Activated T-cell treated with anti-CD3 and anti-CD28 coated beads, Interleukin-2, amount 50 U/mL, for 1 hour (primary cell): ENCODE results near the gene BPIFB1.

Experiments used
- DNase-seq: peaks from one replicate; pipeline ENCODE4 v3.0.0-alpha.2; 2020

BPIFB1 gene, protein sequence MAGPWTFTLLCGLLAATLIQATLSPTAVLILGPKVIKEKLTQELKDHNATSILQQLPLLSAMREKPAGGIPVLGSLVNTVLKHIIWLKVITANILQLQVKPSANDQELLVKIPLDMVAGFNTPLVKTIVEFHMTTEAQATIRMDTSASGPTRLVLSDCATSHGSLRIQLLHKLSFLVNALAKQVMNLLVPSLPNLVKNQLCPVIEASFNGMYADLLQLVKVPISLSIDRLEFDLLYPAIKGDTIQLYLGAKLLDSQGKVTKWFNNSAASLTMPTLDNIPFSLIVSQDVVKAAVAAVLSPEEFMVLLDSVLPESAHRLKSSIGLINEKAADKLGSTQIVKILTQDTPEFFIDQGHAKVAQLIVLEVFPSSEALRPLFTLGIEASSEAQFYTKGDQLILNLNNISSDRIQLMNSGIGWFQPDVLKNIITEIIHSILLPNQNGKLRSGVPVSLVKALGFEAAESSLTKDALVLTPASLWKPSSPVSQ

DNA sequence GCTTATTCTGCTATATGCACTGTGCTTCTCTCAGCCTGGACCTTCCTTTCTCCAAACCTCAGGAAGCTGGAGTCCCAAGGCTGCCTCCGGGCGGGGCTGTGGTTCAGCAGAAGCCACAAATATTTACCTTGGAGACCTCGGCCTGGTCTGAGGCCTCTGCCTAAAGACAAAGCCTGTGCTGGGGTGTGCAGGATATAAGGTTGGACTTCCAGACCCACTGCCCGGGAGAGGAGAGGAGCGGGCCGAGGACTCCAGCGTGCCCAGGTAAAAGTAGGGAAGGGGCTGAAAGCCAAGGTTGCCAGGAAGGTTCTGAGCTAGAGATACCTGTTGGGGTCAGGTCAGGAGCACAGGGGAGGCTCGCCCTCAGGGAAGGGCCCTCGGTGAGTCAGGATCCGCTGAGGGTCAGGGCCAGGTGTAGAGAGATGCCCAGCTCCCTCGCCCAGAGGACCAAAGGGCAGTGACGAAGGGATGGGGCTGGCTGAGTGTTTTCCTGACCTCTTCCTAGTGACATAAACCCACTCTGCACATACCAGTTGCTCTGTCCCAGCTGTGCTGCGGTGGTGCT, at the start of gene BPIFB1:
Gene BPIFB1 (plus strand): TSS at position 224 of the 565 bp plus-strand sequence. CDS start 2,860 bp downstream, outside the sequence.
- DNase-seq = no peak

DNA sequence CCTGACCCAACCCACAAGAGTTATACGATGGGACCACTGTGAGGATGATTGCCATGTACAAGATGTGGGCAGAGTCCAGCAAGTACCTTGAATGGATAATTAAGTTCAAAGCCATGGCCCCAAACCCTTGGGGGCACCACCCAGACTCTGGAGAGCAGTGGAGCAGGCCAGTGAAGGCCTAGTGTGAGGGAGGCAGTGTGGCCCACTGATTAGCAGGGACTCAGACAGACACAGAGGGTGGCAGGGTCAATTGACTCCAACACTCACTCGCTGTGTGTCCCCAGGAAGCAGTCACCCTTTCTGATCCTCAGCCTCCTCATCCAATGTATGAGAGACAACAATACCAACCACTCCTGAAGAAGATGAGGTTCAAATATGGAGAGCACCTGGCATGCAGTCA, 49.0 kb upstream of the BPIFB1 start:
- DNase-seq = no peak

DNA sequence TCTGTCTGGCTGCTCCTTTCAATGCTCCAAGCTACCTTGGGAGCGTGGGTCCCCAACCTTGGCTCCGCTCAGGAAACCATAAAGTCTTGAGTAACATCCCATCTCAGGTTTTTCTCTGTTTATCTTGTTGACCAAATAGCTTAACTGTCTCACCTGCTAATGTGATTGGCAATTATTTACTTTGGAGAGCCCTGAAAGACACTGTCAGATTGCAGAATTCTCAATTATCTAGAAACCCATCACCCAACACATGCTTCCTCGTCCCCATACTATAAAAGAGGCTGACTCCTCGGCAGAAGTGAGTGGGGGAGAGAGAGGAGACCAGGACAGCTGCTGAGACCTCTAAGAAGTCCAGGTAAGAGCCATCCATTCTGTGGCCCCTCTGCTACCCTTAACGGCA, 47.3 kb upstream of the BPIFB1 start, which contains the start of gene BPIFA1:
Gene BPIFA1 (plus strand): TSS at position 301 of the 400 bp plus-strand sequence. CDS start 1,716 bp downstream, outside the sequence.
- no peak for DNase-seq

DNA sequence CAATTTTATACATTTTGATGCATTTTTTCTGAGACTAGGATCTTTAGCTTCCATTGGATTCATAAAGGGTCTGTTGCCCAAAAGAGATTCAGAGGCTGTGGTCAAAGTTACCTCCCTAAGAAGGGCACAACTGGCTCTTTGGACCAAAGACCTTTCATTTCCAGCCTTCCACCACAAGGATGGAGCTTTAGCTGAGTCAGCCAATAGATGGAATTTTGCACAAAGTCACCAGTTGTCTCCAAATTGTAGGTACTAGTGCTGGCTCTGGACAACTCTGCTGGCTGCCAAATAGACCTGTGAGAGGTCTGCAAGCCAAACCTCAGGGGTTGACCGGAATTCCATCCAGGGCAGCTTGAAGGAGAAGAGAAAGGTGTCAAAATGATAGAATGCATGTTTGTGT, 46.7 kb upstream of the BPIFB1 start:
- no peak for DNase-seq

DNA sequence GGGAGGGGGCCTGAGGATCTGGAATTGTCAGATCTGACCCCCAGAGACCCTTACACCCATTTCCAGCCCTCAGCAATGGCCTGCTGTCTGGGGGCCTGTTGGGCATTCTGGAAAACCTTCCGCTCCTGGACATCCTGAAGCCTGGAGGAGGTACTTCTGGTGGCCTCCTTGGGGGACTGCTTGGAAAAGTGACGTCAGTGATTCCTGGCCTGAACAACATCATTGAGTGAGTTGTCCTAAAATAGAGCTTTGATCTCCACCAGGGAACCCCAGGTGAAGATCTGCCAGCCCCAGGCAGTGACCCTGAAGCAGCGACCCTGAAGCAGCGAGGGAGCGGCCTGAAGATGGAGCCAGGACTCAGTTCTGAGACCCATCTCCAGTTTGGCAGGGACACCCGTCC, 45.0 kb upstream of the BPIFB1 start:
- no peak for DNase-seq

DNA sequence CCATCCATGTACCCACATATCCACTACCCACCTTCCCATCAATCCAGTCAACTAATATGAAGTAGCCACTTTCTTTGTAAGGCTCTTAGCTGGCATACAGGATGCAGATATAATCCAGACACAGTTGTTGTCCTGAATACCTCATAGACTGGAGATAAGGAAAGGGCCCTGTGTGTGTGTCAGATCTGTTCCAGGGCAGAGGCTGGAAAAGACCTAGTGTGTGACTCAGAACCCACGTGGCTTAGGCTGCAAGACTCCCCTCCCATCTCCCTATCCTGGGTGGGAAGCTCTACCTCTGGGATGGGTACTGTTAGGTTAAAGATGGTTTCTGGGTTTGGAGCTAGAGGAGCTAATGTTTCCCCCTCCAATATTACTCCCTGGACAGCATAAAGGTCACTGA, 43.6 kb upstream of the BPIFB1 start:
- no peak for DNase-seq

DNA sequence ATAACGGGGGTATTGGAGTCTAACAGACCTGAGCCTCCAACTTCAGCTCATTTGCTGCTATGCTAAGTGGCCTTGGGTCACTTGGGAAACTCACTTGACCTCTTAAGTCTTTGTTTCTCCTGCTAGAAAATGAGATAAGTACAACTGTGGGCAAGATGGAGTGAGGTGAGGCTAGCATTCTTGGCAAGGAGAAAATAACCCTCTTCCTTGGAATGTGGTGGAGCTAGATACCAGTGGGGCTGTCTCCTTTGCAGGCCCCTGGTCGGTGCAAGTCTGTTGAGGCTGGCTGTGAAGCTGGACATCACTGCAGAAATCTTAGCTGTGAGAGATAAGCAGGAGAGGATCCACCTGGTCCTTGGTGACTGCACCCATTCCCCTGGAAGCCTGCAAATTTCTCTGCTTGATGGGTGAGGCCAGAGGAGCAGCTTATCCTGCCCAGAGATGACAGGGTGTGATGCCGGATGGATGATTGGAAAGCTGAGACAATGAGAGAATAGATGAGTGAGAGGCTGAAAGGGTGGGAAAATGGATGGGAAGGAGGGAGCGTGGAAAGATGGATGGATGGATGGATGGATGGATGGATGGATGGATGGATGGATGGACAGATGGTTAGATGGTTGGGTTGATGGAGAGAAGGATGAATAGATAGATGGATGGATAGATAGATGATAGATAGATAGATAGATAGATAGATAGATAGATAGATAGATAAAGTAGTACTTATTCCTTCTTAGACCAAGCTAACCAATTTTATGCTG, 42.9 kb upstream of the BPIFB1 start:
- no peak for DNase-seq

DNA sequence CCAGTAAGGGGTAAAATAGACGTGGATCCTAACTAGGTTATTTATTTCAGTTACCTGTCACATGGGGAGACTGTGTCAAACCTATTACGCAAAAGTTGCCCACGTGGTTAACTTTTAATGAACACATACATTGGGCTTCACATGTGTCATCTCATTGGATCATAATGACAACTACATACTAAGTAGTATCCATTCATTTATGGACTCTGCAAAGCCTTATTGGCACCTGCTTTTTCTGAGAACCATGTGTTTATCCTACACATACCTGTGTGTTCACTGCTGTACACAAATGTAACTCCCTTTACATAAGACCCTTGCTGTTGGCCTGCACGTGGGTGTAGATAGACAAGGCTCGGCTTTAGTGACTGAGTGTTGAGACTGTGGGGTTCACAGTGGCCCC, 42.1 kb upstream of the BPIFB1 start:
- DNase-seq = no peak

DNA sequence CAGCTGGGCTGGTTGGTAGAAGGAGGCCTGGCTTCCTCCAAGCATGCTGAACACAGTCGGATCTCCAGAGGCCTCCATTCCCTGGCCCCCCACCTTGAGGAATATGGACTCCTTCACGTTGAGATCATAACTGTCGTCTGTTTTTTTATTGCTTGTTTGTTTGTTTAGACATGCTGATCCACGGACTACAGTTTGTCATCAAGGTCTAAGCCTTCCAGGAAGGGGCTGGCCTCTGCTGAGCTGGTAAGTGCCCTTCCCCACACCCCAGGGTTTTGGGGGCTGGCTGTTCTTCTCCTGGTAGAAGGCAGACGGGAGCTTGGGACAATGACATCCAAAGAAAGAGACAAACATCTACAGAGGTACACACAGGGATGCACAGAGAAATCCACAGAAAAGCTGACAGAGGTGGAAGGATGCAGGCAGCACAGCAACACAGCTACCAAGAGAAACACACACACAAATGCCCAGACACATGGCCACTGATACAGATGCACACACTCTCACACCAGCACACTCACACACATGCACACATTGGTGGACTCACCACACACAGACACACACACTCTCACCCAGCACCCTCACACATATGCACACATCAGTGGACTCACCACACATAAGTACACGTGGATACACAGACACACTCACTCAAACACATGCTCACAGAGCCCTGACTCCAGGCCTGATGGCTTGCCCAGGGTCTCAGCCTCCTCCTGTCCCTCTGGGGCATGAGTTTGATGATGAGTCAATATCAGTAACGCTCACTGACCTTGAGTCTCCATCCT, 40.5 kb upstream of the BPIFB1 start:
- no peak for DNase-seq

DNA sequence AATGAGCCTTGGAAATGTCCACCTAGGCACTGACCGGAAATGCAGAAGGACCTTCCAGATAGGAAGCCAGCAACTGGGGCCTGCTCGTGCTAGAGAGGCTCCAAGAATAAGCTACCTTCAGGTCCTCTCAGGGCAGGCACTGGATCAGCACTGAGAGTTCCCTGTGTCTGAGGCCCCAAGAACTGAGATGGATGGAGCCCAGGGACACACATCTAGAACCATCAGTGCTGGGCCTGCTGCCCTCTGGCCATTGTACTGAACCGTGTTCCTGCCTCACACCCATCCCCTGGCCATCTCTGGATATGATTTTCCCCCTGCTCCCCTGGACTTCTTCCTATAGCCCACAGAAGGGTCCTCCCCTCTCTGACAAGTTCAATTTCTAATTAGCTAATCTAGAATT, 36.9 kb upstream of the BPIFB1 start:
- DNase-seq = no peak

DNA sequence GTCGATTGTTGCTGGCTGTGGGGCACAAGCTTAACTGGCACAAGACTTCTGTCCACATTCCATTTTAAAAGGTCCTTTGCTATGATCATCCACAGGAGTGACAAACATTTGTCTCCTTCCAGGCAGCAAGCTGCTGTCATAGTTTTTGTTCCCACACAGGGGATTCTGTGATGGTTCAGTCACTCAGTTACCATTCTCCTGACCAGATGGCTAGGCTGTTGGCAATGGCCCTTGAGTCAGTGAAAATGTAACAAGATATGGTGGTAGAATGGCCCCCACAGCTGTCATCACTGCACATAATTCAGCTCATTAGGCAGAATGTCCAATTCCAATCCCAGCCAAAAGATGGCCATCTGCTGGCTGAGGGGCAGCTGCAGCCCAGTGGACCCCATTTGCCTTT, 33.6 kb upstream of the BPIFB1 start:
- no peak for DNase-seq

DNA sequence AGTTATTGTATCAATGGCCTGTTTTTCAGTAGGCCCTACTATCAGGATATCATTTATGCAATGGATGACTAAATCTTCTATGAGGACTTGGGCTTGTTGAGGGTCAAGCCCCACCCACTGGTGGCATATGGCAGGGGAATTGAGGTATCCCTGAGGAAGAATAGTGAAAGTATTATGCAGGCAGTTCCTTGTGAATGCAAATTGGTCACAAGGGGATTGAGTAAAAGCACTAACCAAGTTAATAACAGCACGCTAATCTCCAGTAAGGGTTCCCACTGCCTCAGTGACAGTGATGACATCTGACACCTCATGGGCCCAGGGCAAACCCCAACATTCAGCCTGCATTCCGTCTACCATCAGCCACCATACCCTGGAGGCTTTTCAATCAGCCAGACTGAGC, 32.3 kb upstream of the BPIFB1 start:
- no peak for DNase-seq

DNA sequence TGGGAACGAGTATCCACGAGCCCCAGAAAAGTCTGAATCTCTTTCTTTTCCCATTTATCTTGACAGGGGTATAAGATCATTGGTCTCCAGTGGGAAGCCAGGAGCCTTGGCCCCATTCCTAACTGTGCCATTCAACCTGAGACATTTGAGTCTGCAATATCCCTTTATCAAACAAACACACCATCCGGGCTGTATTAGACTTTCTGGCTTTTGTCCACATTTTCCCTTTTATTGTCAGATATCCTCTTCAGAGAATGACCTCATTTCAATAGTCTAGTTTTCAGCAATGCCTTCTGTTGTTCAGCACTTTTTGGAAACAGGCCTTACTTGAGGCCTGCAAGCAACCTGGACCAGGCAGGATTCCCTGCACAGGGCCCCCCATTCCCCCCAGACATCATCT, 31.5 kb upstream of the BPIFB1 start:
- DNase-seq = no peak

DNA sequence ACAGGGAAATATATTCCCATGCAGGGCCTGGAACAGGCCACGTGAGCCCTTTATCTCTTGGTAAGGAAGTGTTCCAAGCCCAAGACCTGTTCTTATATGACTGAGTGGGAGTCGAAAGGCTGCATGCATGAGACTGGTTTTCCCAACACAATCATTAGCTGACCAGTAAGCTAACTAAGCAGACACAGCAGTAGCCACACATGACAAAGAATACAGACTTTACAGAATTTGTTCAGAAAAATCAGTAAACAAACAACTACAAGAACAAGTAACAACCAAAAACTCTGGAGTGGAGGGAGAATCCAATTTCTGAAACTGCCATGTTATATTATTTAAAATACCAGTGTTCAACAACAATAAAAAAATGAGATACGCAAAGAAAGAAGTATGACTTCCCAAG, 30.6 kb upstream of the BPIFB1 start:
- no peak for DNase-seq

DNA sequence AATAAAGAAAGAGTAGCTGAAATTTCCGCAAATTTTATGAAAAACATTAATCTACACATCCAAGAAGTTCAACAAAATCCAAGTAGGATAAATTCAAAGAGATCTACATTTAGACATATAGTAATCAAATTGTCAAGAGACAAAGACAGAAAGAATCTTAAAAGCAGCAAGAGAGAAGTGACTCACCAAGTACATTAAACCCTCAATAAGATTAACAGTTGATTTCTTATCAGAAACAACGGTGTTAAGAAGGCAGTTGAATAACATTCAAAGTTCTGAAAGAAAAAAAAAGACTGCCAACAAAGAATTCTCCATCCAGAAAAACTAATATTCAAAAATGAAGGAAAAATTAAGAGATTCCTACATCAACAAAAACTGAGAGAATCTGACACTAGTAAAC, 28.0 kb upstream of the BPIFB1 start:
- DNase-seq = no peak

DNA sequence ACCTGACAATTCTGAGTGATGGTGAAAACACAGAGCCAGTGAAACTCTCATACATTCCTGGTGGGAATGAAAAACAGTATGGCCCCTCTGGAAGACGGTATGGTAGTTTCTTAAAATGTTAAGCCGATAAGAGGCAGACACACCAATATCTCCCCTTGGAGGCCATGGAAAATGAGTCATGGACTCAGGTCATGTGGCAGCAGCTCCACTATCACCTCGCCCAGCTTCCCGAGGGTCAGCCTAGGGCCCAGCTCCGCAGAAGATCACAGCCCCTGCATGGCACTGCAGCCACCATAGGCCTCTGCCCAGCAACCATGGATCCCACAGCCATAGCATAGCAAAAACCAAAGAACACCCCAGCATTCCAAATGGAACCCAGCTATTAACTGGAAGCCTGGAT, 25.8 kb upstream of the BPIFB1 start:
- no peak for DNase-seq

DNA sequence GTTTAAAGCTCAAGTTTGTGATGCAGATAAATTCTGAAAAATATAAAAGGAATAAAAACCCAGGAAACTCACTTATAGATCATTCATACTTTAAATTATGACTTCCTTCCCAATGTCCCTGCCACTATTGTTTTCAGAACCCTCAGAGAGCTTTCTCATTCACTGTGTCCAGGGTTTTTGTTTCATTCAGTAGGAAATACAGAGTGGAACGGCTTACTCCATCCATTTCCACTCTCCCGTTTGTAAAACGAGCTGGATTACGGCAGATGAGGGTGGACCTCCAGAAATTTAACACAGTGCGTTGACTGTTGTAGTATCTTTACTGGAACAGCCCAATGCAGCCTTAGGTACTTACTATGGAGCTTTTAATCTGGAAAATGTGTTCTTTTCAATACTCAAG, 23.6 kb upstream of the BPIFB1 start:
- DNase-seq = no peak

DNA sequence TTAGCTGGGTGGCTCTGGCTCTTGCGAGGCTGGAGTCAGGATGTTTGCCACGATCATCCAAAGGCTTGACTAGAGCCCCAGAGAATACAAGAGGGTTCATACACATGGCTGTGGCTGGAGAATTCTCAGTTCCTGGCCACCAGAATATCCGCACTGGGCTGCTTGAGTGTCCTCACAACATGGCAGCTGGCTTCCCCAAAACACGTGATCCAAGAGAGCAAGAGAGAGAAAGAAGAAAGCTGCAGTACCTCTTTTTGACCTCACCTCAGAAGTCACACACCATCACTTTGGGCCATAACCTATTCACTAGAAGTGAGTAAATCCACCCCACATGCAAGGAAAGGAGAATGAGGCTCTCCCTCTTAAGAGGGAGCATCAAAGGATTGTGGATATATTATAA, 21.5 kb upstream of the BPIFB1 start:
- no peak for DNase-seq

DNA sequence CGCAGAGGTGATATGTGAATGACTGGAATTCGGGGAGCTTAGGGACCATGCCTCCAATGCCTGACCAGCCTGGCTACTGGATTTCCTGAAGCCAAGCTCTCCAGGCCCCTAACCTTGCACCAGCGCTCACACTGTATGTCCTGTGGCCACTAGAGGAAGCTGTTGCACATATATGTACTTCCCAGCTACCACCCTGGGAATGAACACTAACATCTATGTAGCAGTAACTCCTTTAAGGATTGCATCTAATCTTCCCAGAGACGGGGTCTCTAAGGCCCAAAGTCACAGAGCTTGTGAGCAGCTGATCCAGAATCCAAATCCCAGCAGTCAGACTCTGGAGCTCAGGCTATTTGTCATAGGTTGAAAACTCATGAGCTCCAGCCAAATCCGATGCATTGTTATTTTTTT, 20.4 kb upstream of the BPIFB1 start:
- DNase-seq = no peak

DNA sequence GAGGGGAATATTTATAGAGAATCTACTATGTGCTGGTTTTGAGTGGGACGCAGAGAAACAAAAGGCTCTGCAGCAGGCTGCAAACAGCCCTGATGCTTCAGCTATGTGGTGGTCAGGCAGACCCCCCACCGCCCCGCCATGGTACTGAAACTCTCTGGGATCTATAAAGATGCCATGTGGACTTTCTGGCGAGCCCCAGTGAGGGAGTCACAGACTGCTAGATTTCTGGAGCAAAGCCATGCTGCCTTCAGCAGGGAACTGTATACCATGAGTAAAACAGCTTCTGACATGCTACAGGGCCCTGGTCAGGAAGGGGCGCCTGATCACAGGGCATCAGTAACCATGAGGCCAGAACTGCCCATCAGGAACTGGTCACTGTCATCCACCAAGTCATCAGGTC, 19.2 kb upstream of the BPIFB1 start:
- DNase-seq = no peak

DNA sequence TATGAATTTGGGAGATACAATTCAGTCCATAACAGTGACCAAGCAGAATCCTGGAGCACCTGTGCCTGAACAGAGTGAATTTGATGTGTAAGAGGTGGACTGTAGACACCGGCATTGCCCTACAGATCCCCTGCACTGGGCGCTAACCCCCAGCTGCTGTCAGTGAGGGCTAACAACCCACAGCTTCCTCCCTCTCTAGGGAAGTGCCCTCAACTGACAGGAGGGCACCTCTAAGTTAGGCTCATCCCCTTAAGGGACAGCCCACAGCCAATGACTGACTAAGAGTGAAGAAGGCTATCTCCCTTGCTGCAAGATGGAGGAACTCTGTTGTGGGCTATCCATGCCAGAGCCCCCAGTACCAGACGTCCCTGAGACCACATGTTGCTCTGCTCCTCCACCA, 15.3 kb upstream of the BPIFB1 start:
- DNase-seq = no peak

DNA sequence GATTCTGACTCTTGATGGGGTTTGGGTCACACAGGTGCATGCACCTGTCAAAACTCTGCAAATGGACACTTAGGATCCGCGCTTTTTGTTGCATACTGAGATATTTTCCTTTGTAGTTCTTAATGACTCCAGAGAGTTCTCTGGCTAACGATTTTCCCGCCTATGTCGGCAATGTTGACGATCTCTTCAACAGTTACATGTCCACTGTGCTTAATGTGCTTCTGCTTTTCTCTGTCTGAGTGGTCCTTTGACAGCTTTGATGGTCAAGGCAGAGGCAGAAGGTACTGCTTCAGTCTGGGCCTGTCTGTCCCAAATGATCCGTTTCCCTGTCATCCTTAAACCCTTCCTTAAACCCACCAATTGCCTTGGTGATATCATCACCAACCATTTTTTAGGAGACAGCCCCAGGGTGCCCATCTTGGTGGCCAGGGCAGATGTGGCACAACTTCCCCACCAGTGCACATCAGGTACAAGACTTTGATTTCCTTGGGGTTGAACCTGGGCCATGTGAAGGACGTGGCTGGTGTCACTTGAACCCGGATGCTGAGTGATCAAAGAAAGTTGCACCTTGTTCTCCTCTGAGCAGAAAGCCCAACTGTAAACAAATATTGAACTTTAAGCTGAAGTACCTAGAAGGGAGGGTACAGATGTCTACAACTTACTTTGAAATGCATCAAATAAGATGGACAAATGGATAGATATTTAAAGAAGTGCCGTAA, 10.7 kb upstream of the BPIFB1 start:
- DNase-seq = no peak
